ENCODE results near the gene VASH2. TPM values are rescaled to one million over a fixed set of nuclear protein-coding genes. Genes with fewer than 3 reads are reported as not detected.
"Not testable (repeated sequence)": the region's sequence is repeated elsewhere in the genome, so short reads cannot be mapped to it uniquely, and the experiment has no call there.

The VASH2 gene
- total RNA-seq, result 1 to 10 TPM in 1 of 3 donors, under 1 TPM in 2; 0.20 to 1.3 (median 0.58) TPM

DNA sequence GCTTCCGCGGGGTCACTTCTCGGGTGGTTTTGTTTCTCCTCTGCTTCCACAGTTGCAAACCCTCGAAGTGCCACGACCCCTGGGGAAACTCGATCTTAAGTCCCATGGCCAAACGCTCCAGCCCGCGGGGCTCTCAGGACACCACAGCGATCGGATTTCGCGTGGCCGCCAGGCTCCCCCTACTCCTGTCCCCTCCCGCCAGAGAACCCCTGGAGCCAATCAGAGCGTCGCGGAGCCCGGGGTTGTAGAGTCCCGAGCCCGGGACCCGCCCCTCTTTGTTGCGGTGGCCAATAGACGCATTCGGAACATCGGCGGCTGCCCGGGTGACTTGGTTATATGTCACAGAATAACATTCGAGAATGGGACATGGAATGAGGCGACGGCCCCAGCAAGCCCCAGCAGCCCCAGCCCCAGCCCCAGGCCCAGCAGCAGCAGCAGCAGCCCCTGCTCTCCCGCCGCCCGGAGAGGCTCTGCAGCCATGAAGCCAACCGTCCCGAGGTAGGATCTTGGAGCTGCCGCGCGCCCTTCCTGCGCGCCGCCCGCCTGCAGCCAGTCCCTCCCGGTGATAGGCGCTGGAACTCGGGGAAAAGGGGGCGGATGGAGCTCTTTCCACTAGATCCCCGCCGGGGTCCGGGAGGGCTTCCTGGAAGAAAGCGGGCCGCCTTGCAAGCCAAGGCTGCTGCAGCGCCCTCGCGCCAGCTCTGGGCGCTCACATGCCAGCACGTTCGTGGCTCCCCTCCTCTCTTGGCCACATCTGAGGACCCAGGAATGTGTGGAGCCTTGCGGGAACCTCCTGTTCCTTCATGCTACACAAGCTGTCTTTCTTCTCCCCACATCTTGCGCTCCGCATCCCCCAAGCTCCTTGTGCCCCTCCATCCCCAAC lies at the start of gene VASH2:
Gene VASH2 (plus strand): TSS at position 299 of the 883 bp plus-strand sequence. CDS start 1,002 bp downstream, outside the sequence.
- DNase-seq, result peak; percentile 24
- H3K36me3 Mint-ChIP-seq (ENCODE audit: insufficient read depth), result no peaks in the 10 kb centered on the region
- peak; percentile 94 to 96 for ATAC-seq
- peaks cover 55% of the 10 kb centered on the region for H3K27me3 Mint-ChIP-seq (ENCODE audit: low read depth)
- H3K4me3 Mint-ChIP-seq, result peak within 1 kb of the TSS; percentile 75
- H3K4me1 Mint-ChIP-seq (ENCODE audit: low read depth), result peaks cover 8% of the 10 kb centered on the region
- no peaks in the 10 kb centered on the region for H3K9me3 Mint-ChIP-seq

DNA sequence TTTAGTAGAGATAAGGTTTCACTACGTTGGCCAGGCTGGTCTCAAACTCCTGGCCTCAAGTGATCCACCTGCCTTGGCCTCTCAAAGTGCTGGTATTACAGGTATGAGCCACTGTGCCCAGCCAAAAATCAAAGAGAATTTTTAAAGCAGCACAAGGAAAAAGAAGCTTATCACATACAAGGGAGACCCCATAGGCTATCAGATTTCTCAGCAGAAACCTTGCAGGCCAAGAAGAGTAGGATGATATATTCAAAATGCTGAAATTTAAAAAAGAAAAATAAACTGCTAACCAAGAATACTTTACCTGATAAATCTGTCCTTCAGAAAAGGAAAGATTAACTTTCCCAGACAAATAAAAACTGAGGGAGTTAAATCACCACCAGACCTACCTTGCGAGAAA lies 49.1 kb upstream of the VASH2 start:
- Mint-ChIP-seq H3K27me3 (ENCODE audit: low read depth) (no peaks in the 10 kb centered on the region), H3K9me3 (peaks cover 44% of the 10 kb centered on the region), H3K4me1 (ENCODE audit: low read depth) (no peaks in the 10 kb centered on the region), H3K36me3 (ENCODE audit: insufficient read depth) (peaks cover 32% of the 10 kb centered on the region), H3K4me3 (no peak overlapping the region)
- DNase-seq (no peak), ATAC-seq (no peak)

DNA sequence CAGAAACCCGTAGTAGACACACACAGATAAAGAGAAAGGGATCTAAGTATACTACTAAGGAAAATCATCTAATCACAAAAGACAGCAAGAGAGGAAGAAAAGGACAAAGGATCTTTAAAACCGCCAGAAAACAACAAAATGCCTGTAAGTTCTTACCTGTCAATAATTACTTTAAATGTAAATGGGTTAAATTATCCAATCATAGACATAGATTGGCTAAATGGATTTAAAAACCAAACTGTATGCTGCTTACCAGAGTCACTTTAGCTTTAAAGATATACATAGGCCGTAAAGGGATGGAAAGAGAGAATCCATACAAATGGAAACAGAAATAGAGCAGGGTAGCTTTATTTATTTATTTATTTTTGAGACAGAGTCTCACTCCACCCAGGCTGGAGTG lies 48.3 kb upstream of the VASH2 start:
- no peak overlapping the region for H3K4me3 Mint-ChIP-seq
- H3K27me3 Mint-ChIP-seq (ENCODE audit: low read depth), result no peaks in the 10 kb centered on the region
- ATAC-seq (no peak), DNase-seq (no peak)
- peaks cover 44% of the 10 kb centered on the region for H3K9me3 Mint-ChIP-seq
- peaks cover 30% of the 10 kb centered on the region for H3K36me3 Mint-ChIP-seq (ENCODE audit: insufficient read depth)
- no peaks in the 10 kb centered on the region for H3K4me1 Mint-ChIP-seq (ENCODE audit: low read depth)

DNA sequence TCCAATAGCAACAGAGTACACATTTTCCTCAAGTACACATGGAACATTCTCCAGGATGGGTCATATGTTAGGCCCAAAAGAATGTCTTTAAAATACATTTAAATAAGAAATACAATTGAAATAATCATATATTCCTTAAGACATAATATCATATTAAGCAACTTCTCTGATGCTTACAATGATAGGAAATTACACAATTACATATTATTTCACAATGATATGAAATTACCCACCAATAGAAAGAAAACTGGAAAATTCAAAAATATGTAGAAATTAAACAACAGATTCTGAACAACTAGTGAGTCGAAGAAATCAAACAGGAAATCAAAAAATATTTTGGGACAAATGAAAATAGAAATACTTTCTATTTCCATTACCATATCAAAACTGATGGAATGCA lies 46.7 kb upstream of the VASH2 start:
- no peak for ATAC-seq
- Mint-ChIP-seq H3K4me3 (no peak overlapping the region), H3K27me3 (ENCODE audit: low read depth) (no peaks in the 10 kb centered on the region), H3K4me1 (ENCODE audit: low read depth) (no peaks in the 10 kb centered on the region), H3K36me3 (ENCODE audit: insufficient read depth) (peaks cover 19% of the 10 kb centered on the region), H3K9me3 (peaks cover 41% of the 10 kb centered on the region)
- DNase-seq, result no peak

DNA sequence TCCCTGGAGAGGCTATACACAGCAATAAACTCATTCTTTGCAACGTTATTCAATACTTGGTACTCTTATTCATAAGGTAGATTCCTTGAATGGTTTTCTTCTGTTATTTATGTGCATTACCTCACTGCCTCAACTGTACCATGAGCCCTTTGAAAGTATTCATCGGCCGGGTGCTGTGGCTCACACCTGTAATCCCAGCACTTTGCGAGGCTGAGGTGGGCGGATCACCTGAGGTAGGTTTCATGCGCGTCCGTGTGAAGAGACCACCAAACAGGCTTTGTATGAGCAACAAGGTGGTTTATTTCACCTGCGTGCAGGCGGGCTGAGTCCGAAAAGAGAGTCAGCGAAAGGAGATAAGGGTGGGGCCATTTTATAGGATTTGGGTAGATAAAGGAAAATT lies 42.3 kb upstream of the VASH2 start:
- DNase-seq; H3K27me3 Mint-ChIP-seq (ENCODE audit: low read depth); H3K36me3 Mint-ChIP-seq (ENCODE audit: insufficient read depth); H3K4me1 Mint-ChIP-seq (ENCODE audit: low read depth); H3K4me3 Mint-ChIP-seq; ATAC-seq: not testable (repeated sequence)
- H3K9me3 Mint-ChIP-seq, result peaks cover 18% of the 10 kb centered on the region

DNA sequence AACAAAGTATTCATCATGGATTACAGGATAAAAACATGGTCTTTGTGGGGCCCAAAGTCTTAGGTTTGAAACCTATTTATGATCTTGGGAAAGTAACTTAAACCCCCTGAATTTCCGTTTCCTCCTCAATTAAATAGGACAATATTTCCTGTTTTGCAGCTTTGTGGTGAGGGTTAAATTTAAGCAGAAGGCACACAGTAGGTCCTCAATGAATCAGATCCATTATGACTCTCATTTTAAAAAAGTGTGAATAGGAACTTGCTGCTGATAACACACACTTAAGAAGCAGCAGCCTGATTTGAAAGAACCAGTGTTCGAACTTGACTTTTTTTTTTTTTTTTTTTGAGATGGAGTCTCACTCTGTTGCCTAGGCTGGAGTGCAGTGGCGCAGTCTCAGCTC lies 41.4 kb upstream of the VASH2 start:
- no peak overlapping the region for H3K4me3 Mint-ChIP-seq
- H3K36me3 Mint-ChIP-seq (ENCODE audit: insufficient read depth), result no peaks in the 10 kb centered on the region
- H3K4me1 Mint-ChIP-seq (ENCODE audit: low read depth), result no peaks in the 10 kb centered on the region
- ATAC-seq (no peak), DNase-seq (no peak)
- H3K9me3 Mint-ChIP-seq, result peaks cover 15% of the 10 kb centered on the region
- H3K27me3 Mint-ChIP-seq (ENCODE audit: low read depth), result no peaks in the 10 kb centered on the region

DNA sequence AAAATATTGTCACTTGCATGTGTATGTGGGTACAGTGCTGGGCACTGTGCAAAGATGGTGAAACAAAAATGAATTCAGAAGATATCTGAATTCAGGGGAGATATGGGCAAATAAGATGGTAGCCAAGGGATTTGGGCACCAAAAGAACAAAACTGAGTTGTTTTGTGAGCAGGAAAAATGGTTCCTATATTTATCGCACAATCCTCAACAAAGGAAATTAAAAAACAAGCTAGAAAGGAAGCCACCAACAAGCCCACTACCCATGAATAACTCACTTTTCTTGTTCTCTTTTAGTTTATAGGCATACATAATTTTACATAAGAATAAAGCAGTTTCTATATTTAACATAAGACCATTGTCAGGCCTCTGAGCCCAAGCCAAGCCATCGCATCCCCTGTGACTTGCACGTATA lies 40.7 kb upstream of the VASH2 start:
- Mint-ChIP-seq H3K27me3 (ENCODE audit: low read depth) (no peaks in the 10 kb centered on the region), H3K36me3 (ENCODE audit: insufficient read depth) (no peaks in the 10 kb centered on the region), H3K9me3 (peaks cover 11% of the 10 kb centered on the region), H3K4me3 (no peak overlapping the region), H3K4me1 (ENCODE audit: low read depth) (no peaks in the 10 kb centered on the region)
- DNase-seq (no peak), ATAC-seq (no peak)

DNA sequence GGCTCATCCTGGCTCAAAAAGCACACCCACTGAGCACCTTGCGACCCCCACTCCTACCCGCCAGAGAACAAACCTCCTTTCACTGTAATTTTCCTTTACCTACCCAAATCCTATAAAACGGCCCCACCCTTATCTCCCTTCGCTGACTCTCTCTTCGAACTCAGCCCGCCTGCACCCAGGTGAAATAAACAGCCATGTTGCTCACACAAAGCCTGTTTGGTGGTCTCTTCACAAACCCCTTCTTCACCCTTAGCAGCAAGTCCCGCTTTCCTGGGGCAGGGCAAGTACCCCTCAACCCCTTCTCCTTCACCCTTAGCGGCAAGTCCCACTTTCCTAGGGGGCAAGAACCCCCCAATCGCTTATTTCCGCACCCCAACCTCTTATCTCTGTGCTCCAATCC lies 40.1 kb upstream of the VASH2 start:
- H3K4me3 Mint-ChIP-seq; H3K36me3 Mint-ChIP-seq (ENCODE audit: insufficient read depth); H3K27me3 Mint-ChIP-seq (ENCODE audit: low read depth); DNase-seq; ATAC-seq; H3K4me1 Mint-ChIP-seq (ENCODE audit: low read depth); H3K9me3 Mint-ChIP-seq: not testable (repeated sequence)

DNA sequence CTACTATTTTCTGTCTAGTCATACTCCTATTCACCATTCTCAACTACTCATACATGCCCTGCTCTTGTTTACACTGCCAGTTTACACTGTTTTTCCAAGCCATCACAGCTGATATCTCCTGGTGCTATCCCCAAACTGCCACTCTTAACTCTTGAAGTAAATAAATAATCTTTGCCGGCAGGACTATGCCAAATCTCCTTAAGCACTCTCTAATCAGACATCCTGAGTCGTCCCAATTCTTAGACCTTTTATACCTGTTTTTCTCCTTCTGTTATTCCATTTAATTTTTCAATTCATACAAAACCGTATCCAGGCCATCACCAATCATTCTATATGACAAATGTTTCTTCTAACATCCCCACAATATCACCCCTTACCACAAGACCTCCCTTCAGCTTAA lies 36.7 kb upstream of the VASH2 start:
- H3K4me1 Mint-ChIP-seq (ENCODE audit: low read depth); ATAC-seq; H3K36me3 Mint-ChIP-seq (ENCODE audit: insufficient read depth); H3K9me3 Mint-ChIP-seq; H3K4me3 Mint-ChIP-seq; DNase-seq: not testable (repeated sequence)
- H3K27me3 Mint-ChIP-seq (ENCODE audit: low read depth), result peaks cover 13% of the 10 kb centered on the region

DNA sequence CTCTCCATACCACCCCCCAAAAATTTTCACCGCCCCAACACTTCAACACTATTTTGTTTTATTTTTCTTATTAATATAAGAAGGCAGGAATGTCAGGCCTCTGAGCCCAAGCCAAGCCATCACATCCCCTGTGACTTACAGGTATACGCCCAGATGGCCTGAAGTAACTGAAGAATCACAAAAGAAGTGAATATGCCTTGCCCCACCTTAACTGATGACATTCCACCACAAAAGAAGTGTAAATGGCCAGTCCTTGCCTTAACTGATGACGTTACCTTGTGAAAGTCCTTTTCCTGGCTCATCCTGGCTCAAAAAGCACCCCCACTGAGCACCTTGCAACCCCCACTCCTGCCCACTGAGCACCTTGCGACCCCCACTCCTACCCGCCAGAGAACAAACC lies 36.2 kb upstream of the VASH2 start:
- peaks cover 13% of the 10 kb centered on the region for H3K27me3 Mint-ChIP-seq (ENCODE audit: low read depth)
- H3K9me3 Mint-ChIP-seq; H3K4me3 Mint-ChIP-seq; DNase-seq; H3K36me3 Mint-ChIP-seq (ENCODE audit: insufficient read depth); ATAC-seq; H3K4me1 Mint-ChIP-seq (ENCODE audit: low read depth): not testable (repeated sequence)

DNA sequence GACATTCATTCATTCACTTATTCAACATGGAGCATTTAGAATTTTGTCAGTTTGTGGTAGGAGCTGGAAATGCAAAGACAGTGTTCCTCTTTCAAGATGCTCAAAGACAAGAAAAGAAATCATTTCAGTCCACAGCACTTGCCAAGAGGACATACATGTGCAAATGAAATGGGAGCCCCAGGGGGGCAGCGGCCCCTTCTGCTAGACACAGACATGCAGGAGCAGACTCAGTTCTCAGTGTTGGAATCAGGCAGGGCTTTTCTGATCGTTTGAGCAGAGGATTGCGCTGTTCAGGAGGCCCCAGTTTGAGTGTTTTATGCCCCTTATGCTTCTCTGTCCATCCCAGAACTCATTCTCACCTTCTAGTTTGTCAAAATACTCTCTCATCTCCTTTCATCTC lies 35.6 kb upstream of the VASH2 start:
- H3K4me3 Mint-ChIP-seq, result no peak overlapping the region

DNA sequence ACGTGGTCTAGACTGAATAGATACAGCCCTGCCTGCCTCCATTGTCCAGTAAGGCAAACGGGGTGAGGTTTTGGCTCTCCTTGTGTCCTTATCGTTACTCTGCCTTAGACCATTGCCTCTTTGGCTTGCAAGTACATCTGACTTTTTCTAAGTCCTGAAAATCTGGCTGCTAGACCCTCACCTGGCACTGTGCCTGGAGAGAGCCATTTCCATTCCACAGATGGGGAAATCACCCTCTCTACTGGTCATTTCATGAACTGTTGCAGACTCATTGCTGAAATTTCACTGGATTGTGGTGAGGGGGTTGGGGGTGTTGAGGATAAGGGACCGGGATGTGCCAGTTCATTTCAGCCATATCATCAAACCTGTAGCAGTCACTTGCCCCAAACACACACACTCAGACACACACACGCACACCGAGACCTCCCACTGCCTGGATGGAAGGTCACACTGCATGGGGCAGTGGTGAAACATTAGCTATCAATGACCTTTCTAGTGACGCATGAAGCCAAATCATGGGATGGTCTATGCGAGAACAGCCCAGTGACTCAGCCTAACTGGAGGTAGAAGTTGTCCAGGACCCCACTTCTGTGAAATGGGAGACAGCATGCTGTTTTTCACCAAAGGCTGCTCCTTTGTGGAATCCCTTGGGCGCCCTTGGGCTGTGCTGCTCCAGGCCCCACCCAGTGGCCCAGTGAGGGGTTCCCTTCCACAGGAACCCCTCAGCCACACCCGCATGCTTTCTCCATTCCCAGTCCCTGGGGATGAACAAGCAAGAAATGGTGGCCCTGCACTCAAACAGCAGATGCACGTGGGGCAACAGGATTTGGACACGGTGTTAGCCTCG lies 34.9 kb upstream of the VASH2 start:
- H3K36me3 Mint-ChIP-seq (ENCODE audit: insufficient read depth), result no peaks in the 10 kb centered on the region
- no peak for DNase-seq
- no peak for ATAC-seq
- no peaks in the 10 kb centered on the region for H3K9me3 Mint-ChIP-seq
- H3K4me1 Mint-ChIP-seq (ENCODE audit: low read depth), result no peaks in the 10 kb centered on the region
- no peak overlapping the region for H3K4me3 Mint-ChIP-seq
- peaks cover 13% of the 10 kb centered on the region for H3K27me3 Mint-ChIP-seq (ENCODE audit: low read depth)

More for the DNA sequence above, 35.6 kb upstream of the VASH2 start:
- Mint-ChIP-seq H3K4me1 (ENCODE audit: low read depth) (no peaks in the 10 kb centered on the region), H3K36me3 (ENCODE audit: insufficient read depth) (no peaks in the 10 kb centered on the region), H3K9me3 (no peaks in the 10 kb centered on the region), H3K27me3 (ENCODE audit: low read depth) (peaks cover 13% of the 10 kb centered on the region)
- no peak for DNase-seq
- no peak for ATAC-seq

DNA sequence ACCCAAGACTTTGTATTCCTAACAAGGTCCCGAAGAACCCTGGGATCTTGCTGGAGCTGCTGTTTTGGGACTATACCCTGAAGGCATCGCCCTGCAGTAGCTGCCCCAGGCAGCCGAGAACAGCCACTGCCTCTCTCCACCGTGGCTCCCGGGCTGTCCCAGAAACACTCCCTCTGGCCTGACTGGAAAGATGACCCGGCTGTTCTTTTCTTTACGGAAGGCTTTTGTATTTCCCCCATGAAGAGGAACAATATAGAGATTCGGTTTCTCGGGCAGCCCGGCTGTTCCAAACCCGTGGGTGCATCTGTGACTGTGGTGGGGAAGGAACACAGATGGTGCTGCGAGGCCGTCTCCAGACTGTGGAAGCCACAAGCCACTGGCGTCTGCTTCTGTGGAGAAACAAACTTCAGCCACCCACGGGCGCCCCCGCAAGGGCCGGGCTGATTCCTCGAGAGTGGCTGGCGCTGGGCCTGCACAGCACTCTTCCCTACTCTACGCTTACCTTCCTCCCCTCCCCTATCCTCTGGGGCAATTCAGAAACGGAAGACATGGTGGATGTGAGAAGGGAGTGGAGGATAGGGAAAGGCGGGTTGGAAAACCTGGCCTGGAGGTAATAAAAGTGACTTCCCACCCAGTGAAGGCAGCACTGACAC lies 33.7 kb upstream of the VASH2 start:
- peaks cover 18% of the 10 kb centered on the region for H3K27me3 Mint-ChIP-seq (ENCODE audit: low read depth)
- no peaks in the 10 kb centered on the region for H3K4me1 Mint-ChIP-seq (ENCODE audit: low read depth)
- no peak overlapping the region for H3K4me3 Mint-ChIP-seq
- no peak for DNase-seq
- peak in 1 of 2 donors; percentile 10 for ATAC-seq
- H3K36me3 Mint-ChIP-seq (ENCODE audit: insufficient read depth), result no peaks in the 10 kb centered on the region
- H3K9me3 Mint-ChIP-seq, result no peaks in the 10 kb centered on the region

DNA sequence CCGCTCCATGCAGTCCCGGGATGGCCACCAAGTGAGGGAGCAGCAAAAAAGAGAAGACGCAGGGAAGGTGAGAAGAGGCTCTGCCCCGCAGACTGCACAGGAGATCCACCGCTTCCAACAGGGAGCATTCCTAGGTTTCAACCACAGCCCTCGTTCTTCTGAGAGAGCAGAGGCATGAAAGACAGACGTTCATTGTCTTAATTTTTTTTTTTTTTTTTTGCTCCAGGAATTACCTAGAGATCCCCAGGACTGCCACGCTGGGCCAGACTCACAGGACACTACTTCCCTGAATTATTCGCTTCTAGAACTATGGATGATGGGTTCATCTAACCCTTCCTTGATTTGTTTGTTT lies 33.2 kb upstream of the VASH2 start:
- Mint-ChIP-seq H3K4me1 (ENCODE audit: low read depth) (no peaks in the 10 kb centered on the region), H3K9me3 (no peaks in the 10 kb centered on the region), H3K36me3 (ENCODE audit: insufficient read depth) (no peaks in the 10 kb centered on the region), H3K27me3 (ENCODE audit: low read depth) (peaks cover 18% of the 10 kb centered on the region), H3K4me3 (no peak overlapping the region)
- DNase-seq, result no peak
- no peak for ATAC-seq

Data from activated T-cell treated with anti-CD3 and anti-CD28 coated beads, Interleukin-2, amount 50 U/mL, for 4 hours (primary cell).